Measurements from ENCODE around the gene APAF1.
"Not testable (repeated sequence)": the region's sequence is repeated elsewhere in the genome, so short reads cannot be mapped to it uniquely, and the experiment has no call there.

The APAF1 gene, protein sequence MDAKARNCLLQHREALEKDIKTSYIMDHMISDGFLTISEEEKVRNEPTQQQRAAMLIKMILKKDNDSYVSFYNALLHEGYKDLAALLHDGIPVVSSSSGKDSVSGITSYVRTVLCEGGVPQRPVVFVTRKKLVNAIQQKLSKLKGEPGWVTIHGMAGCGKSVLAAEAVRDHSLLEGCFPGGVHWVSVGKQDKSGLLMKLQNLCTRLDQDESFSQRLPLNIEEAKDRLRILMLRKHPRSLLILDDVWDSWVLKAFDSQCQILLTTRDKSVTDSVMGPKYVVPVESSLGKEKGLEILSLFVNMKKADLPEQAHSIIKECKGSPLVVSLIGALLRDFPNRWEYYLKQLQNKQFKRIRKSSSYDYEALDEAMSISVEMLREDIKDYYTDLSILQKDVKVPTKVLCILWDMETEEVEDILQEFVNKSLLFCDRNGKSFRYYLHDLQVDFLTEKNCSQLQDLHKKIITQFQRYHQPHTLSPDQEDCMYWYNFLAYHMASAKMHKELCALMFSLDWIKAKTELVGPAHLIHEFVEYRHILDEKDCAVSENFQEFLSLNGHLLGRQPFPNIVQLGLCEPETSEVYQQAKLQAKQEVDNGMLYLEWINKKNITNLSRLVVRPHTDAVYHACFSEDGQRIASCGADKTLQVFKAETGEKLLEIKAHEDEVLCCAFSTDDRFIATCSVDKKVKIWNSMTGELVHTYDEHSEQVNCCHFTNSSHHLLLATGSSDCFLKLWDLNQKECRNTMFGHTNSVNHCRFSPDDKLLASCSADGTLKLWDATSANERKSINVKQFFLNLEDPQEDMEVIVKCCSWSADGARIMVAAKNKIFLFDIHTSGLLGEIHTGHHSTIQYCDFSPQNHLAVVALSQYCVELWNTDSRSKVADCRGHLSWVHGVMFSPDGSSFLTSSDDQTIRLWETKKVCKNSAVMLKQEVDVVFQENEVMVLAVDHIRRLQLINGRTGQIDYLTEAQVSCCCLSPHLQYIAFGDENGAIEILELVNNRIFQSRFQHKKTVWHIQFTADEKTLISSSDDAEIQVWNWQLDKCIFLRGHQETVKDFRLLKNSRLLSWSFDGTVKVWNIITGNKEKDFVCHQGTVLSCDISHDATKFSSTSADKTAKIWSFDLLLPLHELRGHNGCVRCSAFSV (N-terminal part only)

DNA sequence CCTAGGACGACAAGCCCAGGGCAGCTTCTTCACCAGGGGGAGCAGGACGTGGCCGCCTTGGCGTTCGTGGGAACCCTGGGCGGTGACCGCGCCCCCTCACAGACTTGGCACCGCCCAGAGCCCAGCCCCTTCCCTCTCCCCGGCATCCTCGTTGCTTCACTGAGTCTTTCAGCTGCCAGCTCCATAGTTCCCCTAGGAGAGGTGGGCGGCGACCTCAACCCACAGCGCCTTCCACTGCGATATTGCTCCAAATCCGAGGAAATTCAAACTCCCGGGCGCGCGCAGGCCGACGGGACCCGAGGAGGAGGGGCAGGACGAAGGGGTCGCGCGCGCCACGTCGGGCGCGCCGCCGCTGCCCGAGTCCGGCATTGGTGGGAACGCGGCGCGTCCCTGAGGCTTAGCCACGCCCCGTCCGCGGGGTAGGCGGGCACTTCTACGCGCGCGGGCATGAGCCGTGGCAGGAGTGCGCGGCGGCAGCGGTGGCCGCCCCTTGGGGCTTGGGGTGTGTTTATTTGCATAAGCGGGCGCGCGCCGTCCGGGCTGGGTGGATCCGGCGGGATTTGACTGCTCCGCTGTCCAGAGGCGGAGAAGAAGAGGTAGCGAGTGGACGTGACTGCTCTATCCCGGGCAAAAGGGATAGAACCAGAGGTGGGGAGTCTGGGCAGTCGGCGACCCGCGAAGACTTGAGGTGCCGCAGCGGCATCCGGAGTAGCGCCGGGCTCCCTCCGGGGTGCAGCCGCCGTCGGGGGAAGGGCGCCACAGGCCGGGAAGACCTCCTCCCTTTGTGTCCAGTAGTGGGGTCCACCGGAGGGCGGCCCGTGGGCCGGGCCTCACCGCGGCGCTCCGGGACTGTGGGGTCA lies at the start of gene APAF1, which contains the start of gene IKBIP:
Gene APAF1, plus strand, starts transcription at position 579 of the 860 bp plus-strand sequence. CDS start 3,070 bp downstream, outside the sequence.
Gene IKBIP, minus strand, starts transcription at position 77 of the 860 bp plus-strand sequence. CDS start 87 bp downstream, outside the sequence.
- H3K9ac ChIP-seq (ENCODE audit: insufficient read length) = peak within 1 kb of the TSS; percentile 81
- TF ChIP-seq EZH2 (IDR thresholded peaks at IDR 0.05) (no peak), POLR2AphosphoS5 (IDR thresholded peaks at IDR 0.05; ENCODE audit: borderline replicate concordance, low read depth, low read length) (peak; percentile 46; the same call in 1 of the 2 replicates), FOXP2 (optimal IDR thresholded peaks at IDR 0.05; ENCODE audit: control extremely low read depth, extremely low read length, insufficient read depth) (peak; percentile 83)
- H3K27ac ChIP-seq = peak within 1 kb of the TSS; percentile 30; the same call in 1 of the 2 replicates
- peak; percentile 81 for DNase-seq (ENCODE audit: low read depth, low spot score)
- H3K36me3 ChIP-seq (ENCODE audit: insufficient read depth, low read length) = peaks cover 16% of the 10 kb centered on the region
- H3K9me3 ChIP-seq (ENCODE audit: low read depth, low read length) = no peaks in the 10 kb centered on the region
- H3K4me3 ChIP-seq = peak within 1 kb of the TSS; percentile 95

DNA sequence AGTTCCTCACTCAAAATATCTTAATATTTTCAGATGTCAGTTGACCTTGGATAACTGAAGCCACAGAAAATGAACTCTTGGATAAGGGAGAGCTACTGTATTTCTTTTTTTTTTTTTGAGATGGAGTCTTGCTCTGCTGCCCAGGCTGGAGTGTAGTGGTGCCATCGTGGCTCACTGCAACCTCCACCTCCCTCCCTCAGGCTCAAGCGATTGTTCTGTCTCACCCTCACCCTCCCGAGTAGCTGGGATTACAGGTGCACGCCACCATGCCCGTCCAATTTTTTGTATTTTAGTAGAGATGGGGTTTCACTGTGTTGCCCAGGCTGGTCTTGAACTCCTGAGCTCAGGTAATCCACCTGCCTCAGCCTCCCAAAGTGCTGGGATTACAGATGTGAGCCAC lies 47.8 kb upstream of the APAF1 start:
- H3K9me3 ChIP-seq (ENCODE audit: low read depth, low read length); H3K9ac ChIP-seq (ENCODE audit: insufficient read length); H3K27ac ChIP-seq; H3K4me3 ChIP-seq; DNase-seq (ENCODE audit: low read depth, low spot score): not testable (repeated sequence)
- H3K36me3 ChIP-seq (ENCODE audit: insufficient read depth, low read length) = peaks cover 79% of the 10 kb centered on the region

DNA sequence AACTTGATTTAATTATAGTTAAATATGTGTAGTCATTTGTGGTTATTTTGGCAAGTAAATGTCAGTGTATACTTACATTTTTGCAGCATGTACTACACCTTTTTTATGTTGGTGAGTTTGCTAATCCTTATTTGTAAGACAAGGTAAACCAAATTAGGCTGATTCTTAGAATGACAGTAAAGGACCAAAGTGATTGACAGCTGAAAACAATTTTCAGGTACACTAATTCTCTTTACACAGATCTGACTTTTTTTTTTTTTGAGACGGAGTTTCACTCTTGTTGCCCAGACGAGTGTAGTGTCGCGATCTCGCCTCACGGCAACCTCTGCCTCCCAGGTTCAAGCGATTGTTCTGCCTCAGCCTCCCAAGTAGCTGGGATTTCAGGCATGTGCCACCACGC lies 43.2 kb upstream of the APAF1 start:
- Histone ChIP-seq H3K36me3 (ENCODE audit: insufficient read depth, low read length) (peaks cover 73% of the 10 kb centered on the region), H3K4me3 (no peak overlapping the region), H3K9me3 (ENCODE audit: low read depth, low read length) (no peaks in the 10 kb centered on the region), H3K27ac (0 out of 2 replicates have a peak overlapping the region, but pooled peaks have one; percentile 21), H3K9ac (ENCODE audit: insufficient read length) (no peak overlapping the region)
- DNase-seq (ENCODE audit: low read depth, low spot score) = no peak
- TF ChIP-seq FOXP2 (optimal IDR thresholded peaks at IDR 0.05; ENCODE audit: control extremely low read depth, extremely low read length, insufficient read depth) = no peak

DNA sequence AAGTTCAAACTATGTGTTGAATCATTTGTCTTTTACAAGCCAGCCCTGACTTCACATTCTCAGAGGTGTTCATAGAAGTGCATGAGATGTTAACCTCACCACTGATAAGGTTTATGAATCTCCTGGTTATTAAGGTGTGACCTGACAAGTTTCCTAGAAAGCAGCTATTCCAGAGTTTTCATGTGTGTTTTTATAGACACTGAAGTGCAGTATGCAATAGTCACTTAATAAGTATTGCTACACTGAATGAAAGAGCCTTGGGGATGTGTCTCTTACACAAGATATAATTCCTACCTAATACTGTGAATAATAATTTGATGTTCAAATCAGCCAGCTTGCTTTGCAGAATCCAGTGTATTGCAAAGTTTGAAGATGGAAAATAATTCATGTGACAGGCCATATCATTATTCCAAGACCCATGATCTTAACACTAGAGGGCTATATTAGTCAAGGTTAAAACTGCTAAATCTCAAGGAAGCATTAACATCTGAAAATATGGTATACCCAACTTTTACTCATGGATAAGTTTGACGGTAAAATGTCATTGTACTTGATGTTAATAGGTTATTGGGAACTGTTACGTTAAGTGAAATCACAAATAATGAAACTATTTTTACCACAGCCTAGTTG lies 38.6 kb upstream of the APAF1 start:
- H3K9ac ChIP-seq (ENCODE audit: insufficient read length) = no peak overlapping the region
- H3K9me3 ChIP-seq (ENCODE audit: low read depth, low read length) = no peaks in the 10 kb centered on the region
- peaks cover 27% of the 10 kb centered on the region for H3K36me3 ChIP-seq (ENCODE audit: insufficient read depth, low read length)
- H3K27ac ChIP-seq = no peak overlapping the region
- H3K4me3 ChIP-seq = no peak overlapping the region
- DNase-seq (ENCODE audit: low read depth, low spot score) = no peak
- TF ChIP-seq EZH2 (IDR thresholded peaks at IDR 0.05) (no peak), FOXP2 (optimal IDR thresholded peaks at IDR 0.05; ENCODE audit: control extremely low read depth, extremely low read length, insufficient read depth) (no peak), POLR2AphosphoS5 (IDR thresholded peaks at IDR 0.05; ENCODE audit: borderline replicate concordance, low read depth, low read length) (no peak)

GRCh38 chr12:98610596-98610995 lies 34.5 kb upstream of the APAF1 start:
- no peaks in the 10 kb centered on the region for H3K9me3 ChIP-seq (ENCODE audit: low read depth, low read length)
- no peak overlapping the region for H3K27ac ChIP-seq
- TF ChIP-seq EZH2 (IDR thresholded peaks at IDR 0.05) (no peak), FOXP2 (optimal IDR thresholded peaks at IDR 0.05; ENCODE audit: control extremely low read depth, extremely low read length, insufficient read depth) (no peak), POLR2AphosphoS5 (IDR thresholded peaks at IDR 0.05; ENCODE audit: borderline replicate concordance, low read depth, low read length) (no peak)
- no peak overlapping the region for H3K9ac ChIP-seq (ENCODE audit: insufficient read length)
- DNase-seq (ENCODE audit: low read depth, low spot score) = no peak
- no peak overlapping the region for H3K4me3 ChIP-seq
- H3K36me3 ChIP-seq (ENCODE audit: insufficient read depth, low read length) = no peaks in the 10 kb centered on the region

- Histone ChIP-seq H3K4me3 (no peak overlapping the region), H3K9me3 (ENCODE audit: low read depth, low read length) (no peaks in the 10 kb centered on the region), H3K9ac (ENCODE audit: insufficient read length) (no peak overlapping the region), H3K36me3 (ENCODE audit: insufficient read depth, low read length) (0 out of 2 replicates have a peak, but pooled peaks cover 3% of the 10 kb centered on the region), H3K27ac (no peak overlapping the region)
- no peak for DNase-seq (ENCODE audit: low read depth, low spot score)
- TF ChIP-seq POLR2AphosphoS5 (IDR thresholded peaks at IDR 0.05; ENCODE audit: borderline replicate concordance, low read depth, low read length) (no peak), EZH2 (IDR thresholded peaks at IDR 0.05) (no peak), FOXP2 (optimal IDR thresholded peaks at IDR 0.05; ENCODE audit: control extremely low read depth, extremely low read length, insufficient read depth) (no peak)
These were observed 32.3 kb upstream of the APAF1 start for GRCh38 chr12:98612696-98613334.

DNA sequence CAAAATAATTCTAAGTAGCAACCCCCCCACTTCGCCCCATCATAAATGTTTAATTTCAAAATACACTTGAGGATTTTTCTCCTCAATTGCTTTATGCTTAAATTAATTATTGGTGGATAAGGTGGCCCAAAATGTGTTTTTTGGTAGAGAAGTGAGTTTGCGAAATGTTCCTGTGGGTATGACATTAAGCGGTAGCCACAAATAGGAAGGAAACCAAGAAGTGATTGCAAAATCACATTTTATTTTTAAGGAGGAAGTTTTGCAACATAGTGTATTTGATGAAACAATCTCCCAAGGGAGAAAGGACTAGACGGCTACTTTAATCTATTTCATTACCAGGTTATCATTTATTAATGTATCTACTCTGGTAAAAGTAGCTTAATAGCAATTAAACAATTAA lies 26.1 kb upstream of the APAF1 start:
- Histone ChIP-seq H3K36me3 (ENCODE audit: insufficient read depth, low read length) (0 out of 2 replicates have a peak, but pooled peaks cover 3% of the 10 kb centered on the region), H3K4me3 (no peak overlapping the region), H3K9ac (ENCODE audit: insufficient read length) (no peak overlapping the region), H3K27ac (no peak overlapping the region; the same call in 1 of the 2 replicates), H3K9me3 (ENCODE audit: low read depth, low read length) (no peaks in the 10 kb centered on the region)
- TF ChIP-seq POLR2AphosphoS5 (IDR thresholded peaks at IDR 0.05; ENCODE audit: borderline replicate concordance, low read depth, low read length) (no peak; the same call in 1 of the 2 replicates), FOXP2 (optimal IDR thresholded peaks at IDR 0.05; ENCODE audit: control extremely low read depth, extremely low read length, insufficient read depth) (no peak), EZH2 (IDR thresholded peaks at IDR 0.05) (no peak)
- peak; percentile 76 for DNase-seq (ENCODE audit: low read depth, low spot score)

Measured in SK-N-MC (cell line).